ENCODE data around the gene DDR2.
"Not testable (repeated sequence)": the region's sequence is repeated elsewhere in the genome, so short reads cannot be mapped to it uniquely, and the experiment has no call there.

DNA sequence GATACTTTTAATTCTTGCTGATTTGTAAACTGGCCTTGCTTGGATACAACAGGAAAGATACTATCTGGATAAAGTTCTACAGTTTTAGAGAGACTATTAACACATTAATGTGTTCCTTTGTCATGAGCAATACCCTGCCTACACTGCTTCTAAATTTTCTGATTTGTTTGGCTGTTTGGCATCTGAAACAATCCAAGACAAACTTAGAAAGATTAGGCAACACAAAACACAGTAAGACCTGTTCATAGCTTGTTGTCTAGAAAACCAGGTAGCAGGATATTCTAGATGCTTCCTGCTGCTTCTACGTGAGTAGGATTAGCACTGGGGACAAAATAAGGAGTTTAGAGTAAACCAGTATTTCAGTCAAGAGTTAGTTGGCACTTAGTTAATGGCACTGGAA lies 152.7 kb downstream of the DDR2 start:
- TF ChIP-seq, protein P1, sequence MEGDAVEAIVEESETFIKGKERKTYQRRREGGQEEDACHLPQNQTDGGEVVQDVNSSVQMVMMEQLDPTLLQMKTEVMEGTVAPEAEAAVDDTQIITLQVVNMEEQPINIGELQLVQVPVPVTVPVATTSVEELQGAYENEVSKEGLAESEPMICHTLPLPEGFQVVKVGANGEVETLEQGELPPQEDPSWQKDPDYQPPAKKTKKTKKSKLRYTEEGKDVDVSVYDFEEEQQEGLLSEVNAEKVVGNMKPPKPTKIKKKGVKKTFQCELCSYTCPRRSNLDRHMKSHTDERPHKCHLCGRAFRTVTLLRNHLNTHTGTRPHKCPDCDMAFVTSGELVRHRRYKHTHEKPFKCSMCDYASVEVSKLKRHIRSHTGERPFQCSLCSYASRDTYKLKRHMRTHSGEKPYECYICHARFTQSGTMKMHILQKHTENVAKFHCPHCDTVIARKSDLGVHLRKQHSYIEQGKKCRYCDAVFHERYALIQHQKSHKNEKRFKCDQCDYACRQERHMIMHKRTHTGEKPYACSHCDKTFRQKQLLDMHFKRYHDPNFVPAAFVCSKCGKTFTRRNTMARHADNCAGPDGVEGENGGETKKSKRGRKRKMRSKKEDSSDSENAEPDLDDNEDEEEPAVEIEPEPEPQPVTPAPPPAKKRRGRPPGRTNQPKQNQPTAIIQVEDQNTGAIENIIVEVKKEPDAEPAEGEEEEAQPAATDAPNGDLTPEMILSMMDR (IDR thresholded peaks at IDR 0.05), result not testable (repeated sequence)
- TF ChIP-seq POLR2A (IDR thresholded peaks at IDR 0.05), result not testable (repeated sequence)
